ENCODE data around the gene AAK1. TPM values are rescaled to one million over a fixed set of nuclear protein-coding genes. Genes with fewer than 3 reads are reported as not detected.

The AAK1 gene
- total and polyA plus RNA-seq, 2 experiments from 2014 or later: 39.0 to 52.4 TPM

- TF ChIP-seq REST (IDR thresholded peaks at IDR 0.05; ENCODE audit: unreplicated experiment) (no peak), CREB1 (CRISPR knock-in tag; IDR thresholded peaks at IDR 0.05; ENCODE audit: low read depth) (no peak), STAT1 (IDR thresholded peaks at IDR 0.05; ENCODE audit: unreplicated experiment) (no peak), NANOG (IDR thresholded peaks at IDR 0.05; ENCODE audit: borderline replicate concordance) (no peak), ZNF331 (CRISPR knock-in tag; IDR thresholded peaks at IDR 0.05; ENCODE audit: low read depth) (no peak), EZH2phosphoT487 (IDR thresholded peaks at IDR 0.05; ENCODE audit: unreplicated experiment) (no peak), ZNF114 (CRISPR knock-in tag; IDR thresholded peaks at IDR 0.05) (no peak)
Observed at GRCh38 chr2:69554568-69554967, 89.0 kb downstream of the AAK1 start (continued).

GRCh38 chr2:69553991-69554390 lies 89.5 kb downstream of the AAK1 start:
- Mint-ChIP-seq H3K27me3 (ENCODE audit: insufficient read depth, low read depth, poor library complexity) (no peaks in the 10 kb centered on the region), H3K4me3 (no peak overlapping the region), H3K9me3 (no peaks in the 10 kb centered on the region), H3K36me3 (ENCODE audit: low read depth) (peaks cover 3% of the 10 kb centered on the region; the same call in 1 of the 3 replicates), H3K4me1 (no peaks in the 10 kb centered on the region; the same call in 2 of the 3 replicates), H3K27ac (no peak overlapping the region)
- Histone ChIP-seq H4K20me1 (replicated peaks; ENCODE audit: insufficient read depth) (no peaks in the 10 kb centered on the region), H2AFZ (no peak overlapping the region), H3K9me2 (ENCODE audit: insufficient read depth) (no peaks in the 10 kb centered on the region), H3K27me3 (ENCODE audit: insufficient read depth) (no peaks in the 10 kb centered on the region), H3K4me1 (ENCODE audit: insufficient read depth) (no peaks in the 10 kb centered on the region), H3K4me3 (no peak overlapping the region), H3K36me3 (ENCODE audit: insufficient read depth) (no peaks in the 10 kb centered on the region), H3F3A (replicated peaks; ENCODE audit: low read depth) (no peaks in the 10 kb centered on the region), H3K4me2 (no peak overlapping the region), H3K79me2 (replicated peaks; ENCODE audit: insufficient read depth) (peaks cover 10% of the 10 kb centered on the region; the same call in 1 of the 2 replicates), H3K27ac (ENCODE audit: low read depth) (peak overlapping the region; percentile 61; the same call in 1 of the 2 replicates)
- no peak for ATAC-seq
- DNase-seq (ENCODE audit: low spot score): no peak
- TF ChIP-seq ETS1 (IDR thresholded peaks at IDR 0.05) (no peak), CTCF (conservative IDR thresholded peaks at IDR 0.05; ENCODE audit: low read depth in 2 of 2) (no peak), POLR2AphosphoS5 (IDR thresholded peaks at IDR 0.05; ENCODE audit: low read depth) (no peak), REST (IDR thresholded peaks at IDR 0.05; ENCODE audit: unreplicated experiment) (no peak), EZH2 (IDR thresholded peaks at IDR 0.05; ENCODE audit: low read depth, unreplicated experiment) (no peak), EZH2phosphoT487 (IDR thresholded peaks at IDR 0.05; ENCODE audit: unreplicated experiment) (no peak)

Measured in GM23338 (cell line).